Endothelial cell of umbilical vein (primary cell): ENCODE data around the gene MCC. TPM values are rescaled to one million over a fixed set of nuclear protein-coding genes. Genes with fewer than 3 reads are reported as not detected.

Experiments
- BruUV-seq: library from RNA; stranded (reverse); fragments of 400-500 nt; replicated peaks from 2 replicates; lab custom pipeline; 2021; lab: Mats Ljungman, UMichigan
- CTCF ChIA-PET: fragments of 300-600, 350-600 bp; sonication (Branson Sonifier 250); formaldehyde crosslinking; loops from one replicate; lab custom pipeline; 2021; ENCODE audit warnings: antibody characterized with exemption, inconsistent platforms; lab: Charles Lee
- POLR2A ChIA-PET: fragments of 300-600, 350-600 bp; sonication (Branson Sonifier 250); formaldehyde crosslinking; loops from one replicate; lab custom pipeline; 2021; ENCODE audit warnings: antibody characterized with exemption, inconsistent platforms; lab: Charles Lee
- DNase-seq: peaks from one replicate; pipeline ENCODE4 v3.0.0-alpha.2; 2011; ENCODE audit warnings: low read depth, low spot score
- FAIRE-seq: peaks from 2 replicates; lab custom pipeline; 2011; peaks lifted over from hg19 to GRCh38; lab: Jason Lieb, UNC
- H2AFZ ChIP-seq: 2 replicates; pipeline ENCODE4 v1.6.0; 2012; ENCODE audit warnings: low read depth, low read length, control low read depth, inconsistent platforms
- H3K27ac ChIP-seq: 2 replicates; pipeline ENCODE4 v1.5.1; 2011; ENCODE audit warnings: low read depth, mild to moderate bottlenecking, control low read depth, low read length, moderate library complexity; ENCODE audit not compliant: insufficient read depth
- H3K27me3 ChIP-seq, 2 experiments: 2 replicates each; pipeline versions ENCODE4 v1.6.0 to v1.6.1; 2011; ENCODE audit warnings: low read length in 2 of 2, mixed read lengths in 1 of 2; ENCODE audit not compliant: control insufficient read depth in 2 of 2, insufficient read depth in 2 of 2
- H3K36me3 ChIP-seq, 2 experiments: 2 replicates in 1 of 2; 3 replicates in 1 of 2; pipeline ENCODE4 v1.5.1; 2011; ENCODE audit warnings: low read length in 2 of 2, mild to moderate bottlenecking in 1 of 2, moderate library complexity in 1 of 2; ENCODE audit not compliant: control insufficient read depth in 2 of 2, insufficient read depth in 2 of 2; ENCODE audit errors: extremely low read depth in 1 of 2
- H3K4me1 ChIP-seq: 3 replicates; pipeline ENCODE4 v1.5.1; 2011; ENCODE audit warnings: mild to moderate bottlenecking, low read length; ENCODE audit not compliant: control insufficient read depth, insufficient read depth; ENCODE audit errors: extremely low read depth
- H3K4me2 ChIP-seq: 2 replicates; pipeline ENCODE4 v1.6.1; 2011; ENCODE audit warnings: low read length, control low read depth, mixed read lengths; ENCODE audit not compliant: insufficient read depth
- H3K4me3 ChIP-seq, 3 experiments: fragments of 200-600 bp in 1 of 3; sonication (generic), shearing (Covaris generic) in 1 of 3; replicated peaks in 1 of 3; 2 replicates each; pipeline ENCODE4 v1.5.1; 2011 to 2016; ENCODE audit warnings: control low read depth in 3 of 3, low read length in 3 of 3, mild to moderate bottlenecking in 2 of 3, inconsistent platforms in 1 of 3, low read depth in 1 of 3, moderate library complexity in 1 of 3; ENCODE audit not compliant: insufficient read depth in 1 of 3
- H3K79me2 ChIP-seq: 2 replicates; pipeline ENCODE4 v1.6.0; 2012; ENCODE audit warnings: low read length, inconsistent platforms; ENCODE audit not compliant: control insufficient read depth, insufficient read depth
- H3K9ac ChIP-seq: replicated peaks from 2 replicates; pipeline ENCODE3; 2011; ENCODE audit warnings: low read length, control low read depth; ENCODE audit not compliant: insufficient read depth; ENCODE audit errors: extremely low read depth
- H3K9me1 ChIP-seq: replicated peaks from 3 replicates; pipeline ENCODE4 v1.6.0; 2011; ENCODE audit warnings: mild to moderate bottlenecking, low read length; ENCODE audit not compliant: control insufficient read depth, insufficient read depth; ENCODE audit errors: extremely low read depth
- H3K9me3 ChIP-seq: replicated peaks from 2 replicates; pipeline ENCODE4 v1.5.1; 2012; ENCODE audit warnings: low read length, inconsistent platforms; ENCODE audit not compliant: control insufficient read depth, insufficient read depth
- H4K20me1 ChIP-seq: replicated peaks from 2 replicates; pipeline ENCODE3; 2011; ENCODE audit warnings: mild to moderate bottlenecking, low read length; ENCODE audit not compliant: control insufficient read depth, insufficient read depth; ENCODE audit errors: extremely low read depth
- EZH2 ChIP-seq: IDR thresholded peaks from 2 replicates; pipeline ENCODE4 v1.6.1; 2012; ENCODE audit warnings: borderline replicate concordance, low read depth, mild to moderate bottlenecking, moderate library complexity, low read length, inconsistent platforms; ENCODE audit not compliant: severe bottlenecking
- FOS ChIP-seq: IDR thresholded peaks from 2 replicates; pipeline ENCODE4 v1.6.1; 2011; ENCODE audit warnings: mild to moderate bottlenecking, low read length, moderate library complexity, borderline replicate concordance; ENCODE audit not compliant: insufficient read depth
- GATA2 ChIP-seq: IDR thresholded peaks from 2 replicates; pipeline ENCODE4 v1.7.0; 2011; ENCODE audit warnings: low read depth, mild to moderate bottlenecking, moderate library complexity, mixed read lengths, low read length; ENCODE audit not compliant: insufficient read length, insufficient read depth
- JUN ChIP-seq: IDR thresholded peaks from 2 replicates; pipeline ENCODE4 v1.6.1; 2011; ENCODE audit warnings: borderline replicate concordance, low read depth; ENCODE audit not compliant: insufficient read length, insufficient read depth
- dilution Hi-C: fragments of 300-500 bp; cut with MboI; formaldehyde crosslinking; loops from one replicate; pipeline ENCODE4 v1.15.0; 2019; ENCODE audit warnings: low sequenced_read_pairs; ENCODE audit not compliant: extremely low pct_ligation_motif_present
- intact Hi-C: fragments of 100-400 bp; cut with micrococcal nuclease; formaldehyde crosslinking; loops from one replicate; pipeline ENCODE4 v1.10.0; 2022
- polyA plus RNA-seq, 4 experiments: library from polyadenylated mRNA; depleted of rRNA in 3 of 4; stranded (reverse) in 3 of 4; unstranded in 1 of 4; fragments of >200 nt; gene quantifications; 2 replicates each; pipeline versions ENCODE4 v1.2.1 to v1.2.3, GENCODE V29; 2011 to 2012; ENCODE audit warnings: missing spikeins in 1 of 4
- total RNA-seq: library from RNA; stranded (reverse); gene quantifications from 2 replicates; pipeline ENCODE4 v1.2.3, GENCODE V29; 2021
- TF ChIP-seq, protein P1 (sequence below), 2 donors: IDR thresholded peaks; 1 replicate in 1 of 2; 2 replicates in 1 of 2; pipeline ENCODE4 v1.5.1; 2011; ENCODE audit warnings: low read length in 2 of 2, mild to moderate bottlenecking in 2 of 2, moderate library complexity in 2 of 2, control low read depth in 1 of 2, inconsistent platforms in 1 of 2, low read depth in 1 of 2; ENCODE audit not compliant: insufficient read depth in 1 of 2; ENCODE audit errors: extremely low read depth in 1 of 2

MCC gene
- total and polyA plus RNA-seq, 2 donors (not counting 3 experiments of a cell fraction or from before 2014, with no cell fraction given), result 6.9 to 27.5 TPM

DNA sequence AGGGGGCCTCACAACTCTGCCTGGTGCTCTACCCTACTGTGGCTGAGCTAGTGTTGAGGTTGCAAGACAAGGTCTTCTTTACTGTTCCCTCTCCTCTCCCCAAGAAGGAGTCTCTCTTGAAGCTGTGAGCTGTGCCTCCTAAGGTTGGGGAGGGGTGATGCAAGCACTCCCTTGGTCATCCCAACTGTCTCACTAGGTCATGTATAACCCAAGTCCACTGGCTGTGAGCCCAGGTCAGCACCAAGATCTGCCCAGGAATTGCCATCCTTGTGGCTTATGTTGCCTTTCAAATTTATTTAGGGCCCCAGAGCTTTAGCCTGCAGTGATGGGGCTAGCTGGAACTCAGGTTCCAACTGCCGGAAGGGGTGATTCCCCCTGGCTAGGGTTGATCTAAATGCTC is 14.9 kb upstream of the MCC start:
- Histone ChIP-seq H3K9me1 (no peaks in the 10 kb centered on the region), H3K9me3 (no peaks in the 10 kb centered on the region), H4K20me1 (no peaks in the 10 kb centered on the region), H3K79me2 (no peaks in the 10 kb centered on the region), H3K9ac (no peak overlapping the region), H3K4me2 (no peak overlapping the region), H3K4me1 (no peaks in the 10 kb centered on the region), H3K4me3 (no peak overlapping the region), H2AFZ (no peak overlapping the region), H3K27me3 (peaks cover 15% of the 10 kb centered on the region in 2 experiments), H3K36me3 (no peaks in the 10 kb centered on the region), H3K27ac (no peak overlapping the region)
- ChIA-PET POLR2A (no interaction called here), CTCF (interaction anchor here (1.1 to 2.8 kb wide), 5 partner anchors 7 to 166 kb away, joined by 3 to 14 read pairs (median 4); partner anchors contain the start of gene MCC)
- DNase-seq (no peak), FAIRE-seq (no peak)
- dilution Hi-C loops (no loop called here), intact Hi-C loops (no loop called here)
- TF ChIP-seq EZH2 (no peak), GATA2 (no peak), JUN (no peak), FOS (no peak)
- TF ChIP-seq, protein P1, sequence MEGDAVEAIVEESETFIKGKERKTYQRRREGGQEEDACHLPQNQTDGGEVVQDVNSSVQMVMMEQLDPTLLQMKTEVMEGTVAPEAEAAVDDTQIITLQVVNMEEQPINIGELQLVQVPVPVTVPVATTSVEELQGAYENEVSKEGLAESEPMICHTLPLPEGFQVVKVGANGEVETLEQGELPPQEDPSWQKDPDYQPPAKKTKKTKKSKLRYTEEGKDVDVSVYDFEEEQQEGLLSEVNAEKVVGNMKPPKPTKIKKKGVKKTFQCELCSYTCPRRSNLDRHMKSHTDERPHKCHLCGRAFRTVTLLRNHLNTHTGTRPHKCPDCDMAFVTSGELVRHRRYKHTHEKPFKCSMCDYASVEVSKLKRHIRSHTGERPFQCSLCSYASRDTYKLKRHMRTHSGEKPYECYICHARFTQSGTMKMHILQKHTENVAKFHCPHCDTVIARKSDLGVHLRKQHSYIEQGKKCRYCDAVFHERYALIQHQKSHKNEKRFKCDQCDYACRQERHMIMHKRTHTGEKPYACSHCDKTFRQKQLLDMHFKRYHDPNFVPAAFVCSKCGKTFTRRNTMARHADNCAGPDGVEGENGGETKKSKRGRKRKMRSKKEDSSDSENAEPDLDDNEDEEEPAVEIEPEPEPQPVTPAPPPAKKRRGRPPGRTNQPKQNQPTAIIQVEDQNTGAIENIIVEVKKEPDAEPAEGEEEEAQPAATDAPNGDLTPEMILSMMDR (IDR thresholded peaks at IDR 0.05; ENCODE audit: extremely low read depth in 1 of 2, insufficient read depth in 1 of 2, low read depth in 1 of 2, low read length in 2 of 2), result no peak
- no TSS peak for BruUV-seq

DNA sequence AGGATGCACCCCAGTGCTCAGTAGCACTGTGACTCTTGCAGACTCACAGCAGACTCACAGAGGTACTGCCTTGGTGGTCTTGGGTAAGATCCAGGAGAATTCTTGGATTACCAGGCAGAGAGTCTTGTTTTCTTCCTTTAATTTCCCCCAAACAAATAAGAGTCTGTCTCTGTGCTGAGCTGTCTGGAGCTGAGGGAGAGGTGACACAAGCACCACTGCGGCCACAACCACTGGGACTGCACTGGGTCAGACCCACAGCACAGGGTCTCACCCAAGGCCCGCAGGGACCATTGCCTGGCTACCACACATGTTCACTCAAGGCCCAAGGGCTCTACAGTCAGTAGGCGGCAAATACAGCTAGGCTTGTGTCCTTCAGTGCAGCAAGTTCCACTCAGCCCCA is 13.8 kb upstream of the MCC start:
- Histone ChIP-seq H3K27me3 (peaks cover 11 to 12% of the 10 kb centered on the region in 2 experiments), H3K27ac (no peak overlapping the region), H3K9me3 (no peaks in the 10 kb centered on the region), H3K4me2 (no peak overlapping the region), H3K9ac (no peak overlapping the region), H3K36me3 (no peaks in the 10 kb centered on the region), H4K20me1 (no peaks in the 10 kb centered on the region), H3K4me1 (no peaks in the 10 kb centered on the region), H3K79me2 (no peaks in the 10 kb centered on the region), H3K4me3 (no peak overlapping the region), H3K9me1 (no peaks in the 10 kb centered on the region), H2AFZ (no peak overlapping the region)
- BruUV-seq, result no TSS peak
- no peak for TF ChIP-seq EZH2
- FAIRE-seq, result no peak
- ChIA-PET POLR2A (no interaction called here), CTCF (interaction anchor here (1.1 to 2.8 kb wide), 2 partner anchors 9 to 122 kb away, joined by 3 to 14 read pairs; no protein-coding TSS in a partner anchor)
- intact Hi-C loops (no loop called here), dilution Hi-C loops (no loop called here)
- DNase-seq, result no peak
